Thymus (tissue), 11 donors: Measurements from ENCODE around the gene PRICKLE4. TPM values are rescaled to one million over a fixed set of nuclear protein-coding genes. Genes with fewer than 3 reads are reported as not detected.

Experiments
- DNase-seq, 9 donors: peaks; one replicate each; pipeline ENCODE4 v3.0.0-alpha.2; 2013; ENCODE audit warnings: low spot score in 9 of 9, low read depth in 6 of 9, missing footprints in 1 of 9
- H3K27ac ChIP-seq, 2 donors: one replicate each; pipeline ENCODE4 v1.5.1; 2013; ENCODE audit warnings: control low read depth in 1 of 2, low read depth in 1 of 2, low read length in 1 of 2, mild to moderate bottlenecking in 1 of 2, moderate library complexity in 1 of 2
- H3K27me3 ChIP-seq, 2 donors: one replicate each; pipeline ENCODE4 v1.5.1; 2013; ENCODE audit warnings: low read length in 1 of 2; ENCODE audit not compliant: control insufficient read depth in 2 of 2, insufficient read depth in 1 of 2
- H3K36me3 ChIP-seq, 2 donors: one replicate each; pipeline ENCODE4 v1.5.1; 2013; ENCODE audit warnings: low read length in 1 of 2, mild to moderate bottlenecking in 1 of 2, moderate library complexity in 1 of 2; ENCODE audit not compliant: control insufficient read depth in 2 of 2, insufficient read depth in 2 of 2
- H3K4me1 ChIP-seq, 2 donors: one replicate each; pipeline ENCODE4 v1.5.1; 2013; ENCODE audit warnings: low read length in 2 of 2; ENCODE audit not compliant: control insufficient read depth in 2 of 2, insufficient read depth in 2 of 2
- H3K4me3 ChIP-seq, 2 donors: one replicate each; pipeline ENCODE4 v1.5.1; 2013; ENCODE audit warnings: low read length in 2 of 2, control low read depth in 1 of 2, mild to moderate bottlenecking in 1 of 2
- H3K9me3 ChIP-seq, 2 donors: one replicate each; pipeline ENCODE4 v1.5.1; 2013; ENCODE audit warnings: low read length in 1 of 2, mild to moderate bottlenecking in 1 of 2; ENCODE audit not compliant: control insufficient read depth in 2 of 2, insufficient read depth in 1 of 2
- WGBS: extraction: QIAGEN DNeasy Blood & Tissue Kit; methylation state at CpG from one replicate; pipeline ENCODE4 v1.1.7; 2013; 5-methylcytosine and 5-hydroxymethylcytosine counted together
- polyA plus RNA-seq: library from polyadenylated mRNA; stranded (reverse); fragments of 200-250 nt; gene quantifications from one replicate; pipeline ENCODE4 v1.2.3, GENCODE V29; 2013
- total RNA-seq: library from RNA; stranded (reverse); fragments of 120-200 nt; gene quantifications from one replicate; pipeline ENCODE4 v1.2.4, GENCODE V29; 2013
- donor health status: healthy.

PRICKLE4 gene
- total and polyA plus RNA-seq, 2 donors, result 0.38 to 1.4 TPM

GRCh38 chr6:41787219-41787917 is 6.8 kb downstream of the PRICKLE4 start, which contains the start of gene TOMM6:
TSS of gene TOMM6 (plus strand) at chr6:41787694. CDS start at chr6:41787698, 4 bp downstream.
- peaks cover 0 to 36% of the 10 kb centered on the region in 2 donors for H3K36me3 ChIP-seq
- H3K4me1 ChIP-seq, result peaks cover 9 to 26% of the 10 kb centered on the region in 2 donors
- H3K9me3 ChIP-seq, result peaks cover 0 to 4% of the 10 kb centered on the region in 2 donors
- peak within 1 kb of the TSS; percentile 92 to 96 for H3K4me3 ChIP-seq
- peaks cover 0 to 29% of the 10 kb centered on the region in 2 donors for H3K27me3 ChIP-seq
- peak; percentile 87 to 97 (median 92) for DNase-seq
- WGBS, result under 1% methylated on average over 55 of the region's 55 CpGs
- H3K27ac ChIP-seq, result peak within 1 kb of the TSS; percentile 97 to 98

- peaks cover 9 to 26% of the 10 kb centered on the region in 2 donors for H3K4me1 ChIP-seq
- H3K36me3 ChIP-seq, result peaks cover 3 to 44% of the 10 kb centered on the region in 2 donors
- no peak overlapping the region for H3K27ac ChIP-seq
- H3K9me3 ChIP-seq, result peaks cover 0 to 4% of the 10 kb centered on the region in 2 donors
- no peak overlapping the region for H3K4me3 ChIP-seq
- peaks cover 0 to 13% of the 10 kb centered on the region in 2 donors for H3K27me3 ChIP-seq
- no peak for DNase-seq
- WGBS, result 95% methylated on average over 3 of the region's 3 CpGs
These were observed 8.8 kb downstream of the PRICKLE4 start for GRCh38 chr6:41789390-41789724.

GRCh38 chr6:41790045-41790444 is 9.5 kb downstream of the PRICKLE4 start:
- 100% methylated on average over 1 of the region's 1 CpG for WGBS
- Histone ChIP-seq H3K4me3 (no peak overlapping the region), H3K27ac (no peak overlapping the region), H3K36me3 (peaks cover 9 to 45% of the 10 kb centered on the region in 2 donors), H3K27me3 (peaks cover 0 to 10% of the 10 kb centered on the region in 2 donors), H3K4me1 (peaks cover 9 to 21% of the 10 kb centered on the region in 2 donors), H3K9me3 (peaks cover 0 to 4% of the 10 kb centered on the region in 2 donors)
- DNase-seq, result no peak

- no peak for DNase-seq
- Histone ChIP-seq H3K4me1 (peaks cover 3 to 9% of the 10 kb centered on the region in 2 donors), H3K36me3 (peaks cover 10 to 57% of the 10 kb centered on the region in 2 donors), H3K27ac (no peak overlapping the region), H3K4me3 (no peak overlapping the region), H3K9me3 (no peaks in the 10 kb centered on the region), H3K27me3 (no peaks in the 10 kb centered on the region)
- WGBS, result 96% methylated on average over 1 of the region's 1 CpG
These were observed 10.7 kb downstream of the PRICKLE4 start for GRCh38 chr6:41791305-41791704.

- WGBS, result 97% methylated on average over 4 of the region's 4 CpGs
- peaks cover 2 to 8% of the 10 kb centered on the region in 2 donors for H3K4me1 ChIP-seq
- no peaks in the 10 kb centered on the region for H3K9me3 ChIP-seq
- no peaks in the 10 kb centered on the region for H3K27me3 ChIP-seq
- H3K4me3 ChIP-seq, result no peak overlapping the region
- H3K27ac ChIP-seq, result no peak overlapping the region
- DNase-seq, result no peak
- H3K36me3 ChIP-seq, result peaks cover 12 to 59% of the 10 kb centered on the region in 2 donors
These were observed 11.4 kb downstream of the PRICKLE4 start for GRCh38 chr6:41791984-41792383.

GRCh38 chr6:41796474-41796873 is 15.9 kb downstream of the PRICKLE4 start:
- DNase-seq, result no peak
- no peak overlapping the region for H3K27ac ChIP-seq
- WGBS, result 97% methylated on average over 2 of the region's 2 CpGs

GRCh38 chr6:41798901-41799558 is 18.4 kb downstream of the PRICKLE4 start:
- no peaks in the 10 kb centered on the region for H3K27me3 ChIP-seq
- no peak for DNase-seq
- no peak overlapping the region for H3K4me3 ChIP-seq
- H3K27ac ChIP-seq, result no peak overlapping the region
- 97% methylated on average over 7 of the region's 7 CpGs for WGBS
- no peaks in the 10 kb centered on the region for H3K9me3 ChIP-seq
- H3K36me3 ChIP-seq, result peaks cover 15 to 50% of the 10 kb centered on the region in 2 donors
- H3K4me1 ChIP-seq, result no peaks in the 10 kb centered on the region

More at GRCh38 chr6:41796474-41796873, 15.9 kb downstream of the PRICKLE4 start:
- Histone ChIP-seq H3K4me1 (no peaks in the 10 kb centered on the region), H3K27me3 (no peaks in the 10 kb centered on the region), H3K36me3 (peaks cover 18 to 56% of the 10 kb centered on the region in 2 donors), H3K4me3 (no peak overlapping the region), H3K9me3 (no peaks in the 10 kb centered on the region)

GRCh38 chr6:41799559-41799911 is 19.0 kb downstream of the PRICKLE4 start:
- WGBS, result 97% methylated on average over 2 of the region's 2 CpGs
- Histone ChIP-seq H3K36me3 (peaks cover 14 to 54% of the 10 kb centered on the region in 2 donors), H3K27ac (no peak overlapping the region), H3K4me3 (no peak overlapping the region), H3K9me3 (no peaks in the 10 kb centered on the region), H3K27me3 (no peaks in the 10 kb centered on the region), H3K4me1 (no peaks in the 10 kb centered on the region)
- no peak for DNase-seq

GRCh38 chr6:41801380-41801779 is 20.8 kb downstream of the PRICKLE4 start:
- peak in 1 of 9 donors; percentile 39 for DNase-seq
- 97% methylated on average over 2 of the region's 2 CpGs for WGBS
- Histone ChIP-seq H3K36me3 (peaks cover 24 to 53% of the 10 kb centered on the region in 2 donors), H3K4me3 (no peak overlapping the region), H3K27me3 (no peaks in the 10 kb centered on the region), H3K9me3 (no peaks in the 10 kb centered on the region), H3K27ac (no peak overlapping the region), H3K4me1 (no peaks in the 10 kb centered on the region)
